Endothelial cell of umbilical vein (primary cell): ENCODE measurements around the gene RIOK2. TPM values are rescaled to one million over a fixed set of nuclear protein-coding genes. Genes with fewer than 3 reads are reported as not detected.
"Not testable (repeated sequence)": the region's sequence is repeated elsewhere in the genome, so short reads cannot be mapped to it uniquely, and the experiment has no call there.

Experiments
- BruUV-seq: library from RNA; stranded (reverse); fragments of 400-500 nt; replicated peaks from 2 replicates; lab custom pipeline; 2021; lab: Mats Ljungman, UMichigan
- CTCF ChIA-PET: fragments of 300-600, 350-600 bp; sonication (Branson Sonifier 250); formaldehyde crosslinking; loops from one replicate; lab custom pipeline; 2021; ENCODE audit warnings: antibody characterized with exemption, inconsistent platforms; lab: Charles Lee
- POLR2A ChIA-PET: fragments of 300-600, 350-600 bp; sonication (Branson Sonifier 250); formaldehyde crosslinking; loops from one replicate; lab custom pipeline; 2021; ENCODE audit warnings: antibody characterized with exemption, inconsistent platforms; lab: Charles Lee
- DNase-seq: peaks from one replicate; pipeline ENCODE4 v3.0.0-alpha.2; 2011; ENCODE audit warnings: low read depth, low spot score
- FAIRE-seq: peaks from 2 replicates; lab custom pipeline; 2011; peaks lifted over from hg19 to GRCh38; lab: Jason Lieb, UNC
- H2AFZ ChIP-seq: 2 replicates; pipeline ENCODE4 v1.6.0; 2012; ENCODE audit warnings: low read depth, low read length, control low read depth, inconsistent platforms
- H3K27ac ChIP-seq: 2 replicates; pipeline ENCODE4 v1.5.1; 2011; ENCODE audit warnings: low read depth, mild to moderate bottlenecking, control low read depth, low read length, moderate library complexity; ENCODE audit not compliant: insufficient read depth
- H3K27me3 ChIP-seq, 2 experiments: 2 replicates each; pipeline versions ENCODE4 v1.6.0 to v1.6.1; 2011; ENCODE audit warnings: low read length in 2 of 2, mixed read lengths in 1 of 2; ENCODE audit not compliant: control insufficient read depth in 2 of 2, insufficient read depth in 2 of 2
- H3K36me3 ChIP-seq, 2 experiments: 2 replicates in 1 of 2; 3 replicates in 1 of 2; pipeline ENCODE4 v1.5.1; 2011; ENCODE audit warnings: low read length in 2 of 2, mild to moderate bottlenecking in 1 of 2, moderate library complexity in 1 of 2; ENCODE audit not compliant: control insufficient read depth in 2 of 2, insufficient read depth in 2 of 2; ENCODE audit errors: extremely low read depth in 1 of 2
- H3K4me1 ChIP-seq: 3 replicates; pipeline ENCODE4 v1.5.1; 2011; ENCODE audit warnings: mild to moderate bottlenecking, low read length; ENCODE audit not compliant: control insufficient read depth, insufficient read depth; ENCODE audit errors: extremely low read depth
- H3K4me2 ChIP-seq: 2 replicates; pipeline ENCODE4 v1.6.1; 2011; ENCODE audit warnings: low read length, control low read depth, mixed read lengths; ENCODE audit not compliant: insufficient read depth
- H3K4me3 ChIP-seq, 3 experiments: fragments of 200-600 bp in 1 of 3; sonication (generic), shearing (Covaris generic) in 1 of 3; replicated peaks in 1 of 3; 2 replicates each; pipeline ENCODE4 v1.5.1; 2011 to 2016; ENCODE audit warnings: control low read depth in 3 of 3, low read length in 3 of 3, mild to moderate bottlenecking in 2 of 3, inconsistent platforms in 1 of 3, low read depth in 1 of 3, moderate library complexity in 1 of 3; ENCODE audit not compliant: insufficient read depth in 1 of 3
- H3K79me2 ChIP-seq: 2 replicates; pipeline ENCODE4 v1.6.0; 2012; ENCODE audit warnings: low read length, inconsistent platforms; ENCODE audit not compliant: control insufficient read depth, insufficient read depth
- H3K9ac ChIP-seq: replicated peaks from 2 replicates; pipeline ENCODE3; 2011; ENCODE audit warnings: low read length, control low read depth; ENCODE audit not compliant: insufficient read depth; ENCODE audit errors: extremely low read depth
- H3K9me1 ChIP-seq: replicated peaks from 3 replicates; pipeline ENCODE4 v1.6.0; 2011; ENCODE audit warnings: mild to moderate bottlenecking, low read length; ENCODE audit not compliant: control insufficient read depth, insufficient read depth; ENCODE audit errors: extremely low read depth
- H3K9me3 ChIP-seq: replicated peaks from 2 replicates; pipeline ENCODE4 v1.5.1; 2012; ENCODE audit warnings: low read length, inconsistent platforms; ENCODE audit not compliant: control insufficient read depth, insufficient read depth
- H4K20me1 ChIP-seq: replicated peaks from 2 replicates; pipeline ENCODE3; 2011; ENCODE audit warnings: mild to moderate bottlenecking, low read length; ENCODE audit not compliant: control insufficient read depth, insufficient read depth; ENCODE audit errors: extremely low read depth
- EZH2 ChIP-seq: IDR thresholded peaks from 2 replicates; pipeline ENCODE4 v1.6.1; 2012; ENCODE audit warnings: borderline replicate concordance, low read depth, mild to moderate bottlenecking, moderate library complexity, low read length, inconsistent platforms; ENCODE audit not compliant: severe bottlenecking
- FOS ChIP-seq: IDR thresholded peaks from 2 replicates; pipeline ENCODE4 v1.6.1; 2011; ENCODE audit warnings: mild to moderate bottlenecking, low read length, moderate library complexity, borderline replicate concordance; ENCODE audit not compliant: insufficient read depth
- GATA2 ChIP-seq: IDR thresholded peaks from 2 replicates; pipeline ENCODE4 v1.7.0; 2011; ENCODE audit warnings: low read depth, mild to moderate bottlenecking, moderate library complexity, mixed read lengths, low read length; ENCODE audit not compliant: insufficient read length, insufficient read depth
- JUN ChIP-seq: IDR thresholded peaks from 2 replicates; pipeline ENCODE4 v1.6.1; 2011; ENCODE audit warnings: borderline replicate concordance, low read depth; ENCODE audit not compliant: insufficient read length, insufficient read depth
- MYC ChIP-seq: IDR thresholded peaks from one replicate; pipeline ENCODE4 v1.6.1; 2011; ENCODE audit warnings: mild to moderate bottlenecking, low read depth, low read length
- POLR2A ChIP-seq: IDR thresholded peaks from 2 replicates; pipeline ENCODE4 v1.6.1; 2012; ENCODE audit warnings: low read depth, mild to moderate bottlenecking, control low read depth, low read length
- dilution Hi-C: fragments of 300-500 bp; cut with MboI; formaldehyde crosslinking; loops from one replicate; pipeline ENCODE4 v1.15.0; 2019; ENCODE audit warnings: low sequenced_read_pairs; ENCODE audit not compliant: extremely low pct_ligation_motif_present
- intact Hi-C: fragments of 100-400 bp; cut with micrococcal nuclease; formaldehyde crosslinking; loops from one replicate; pipeline ENCODE4 v1.10.0; 2022
- polyA plus RNA-seq, 4 experiments: library from polyadenylated mRNA; depleted of rRNA in 3 of 4; stranded (reverse) in 3 of 4; unstranded in 1 of 4; fragments of >200 nt; gene quantifications; 2 replicates each; pipeline versions ENCODE4 v1.2.1 to v1.2.3, GENCODE V29; 2011 to 2012; ENCODE audit warnings: missing spikeins in 1 of 4
- total RNA-seq: library from RNA; stranded (reverse); gene quantifications from 2 replicates; pipeline ENCODE4 v1.2.3, GENCODE V29; 2021
- TF ChIP-seq, protein P1 (sequence below), 2 donors: IDR thresholded peaks; 1 replicate in 1 of 2; 2 replicates in 1 of 2; pipeline ENCODE4 v1.5.1; 2011; ENCODE audit warnings: low read length in 2 of 2, mild to moderate bottlenecking in 2 of 2, moderate library complexity in 2 of 2, control low read depth in 1 of 2, inconsistent platforms in 1 of 2, low read depth in 1 of 2; ENCODE audit not compliant: insufficient read depth in 1 of 2; ENCODE audit errors: extremely low read depth in 1 of 2

Gene RIOK2
- total and polyA plus RNA-seq, 2 donors (not counting 3 experiments of a cell fraction or from before 2014, with no cell fraction given), result 3.5 to 25.4 TPM

GRCh38 chr5:97181856-97182545 is 1.0 kb downstream of the RIOK2 start:
- peaks cover 11 to 13% of the 10 kb centered on the region in 2 experiments for H3K36me3 ChIP-seq
- H3K4me1 ChIP-seq, result peaks cover 15% of the 10 kb centered on the region
- peaks cover 25% of the 10 kb centered on the region for H3K79me2 ChIP-seq
- dilution Hi-C loops (no loop called here), intact Hi-C loops (loop anchor here (2.0 to 10.0 kb wide), 5 partner anchors 305 to 1853 kb away; partner anchors contain the start of gene ERAP2)
- H3K9ac ChIP-seq, result peak overlapping the region; percentile 85
- ChIA-PET POLR2A (interaction anchor here (0.8 kb wide), 1 partner anchor 54 kb away, joined by 3 read pairs; no protein-coding TSS in a partner anchor), CTCF (interaction anchor here (0.9 to 2.2 kb wide), 4 partner anchors 49 to 1614 kb away, joined by 4 to 8 read pairs (median 5); no protein-coding TSS in a partner anchor)
- no peaks in the 10 kb centered on the region for H4K20me1 ChIP-seq
- BruUV-seq, result no TSS peak
- H3K9me3 ChIP-seq, result no peaks in the 10 kb centered on the region
- TF ChIP-seq POLR2A (no peak), FOS (peak; percentile 14), EZH2 (no peak), GATA2 (no peak), JUN (no peak), MYC (no peak)
- TF ChIP-seq, protein P1, sequence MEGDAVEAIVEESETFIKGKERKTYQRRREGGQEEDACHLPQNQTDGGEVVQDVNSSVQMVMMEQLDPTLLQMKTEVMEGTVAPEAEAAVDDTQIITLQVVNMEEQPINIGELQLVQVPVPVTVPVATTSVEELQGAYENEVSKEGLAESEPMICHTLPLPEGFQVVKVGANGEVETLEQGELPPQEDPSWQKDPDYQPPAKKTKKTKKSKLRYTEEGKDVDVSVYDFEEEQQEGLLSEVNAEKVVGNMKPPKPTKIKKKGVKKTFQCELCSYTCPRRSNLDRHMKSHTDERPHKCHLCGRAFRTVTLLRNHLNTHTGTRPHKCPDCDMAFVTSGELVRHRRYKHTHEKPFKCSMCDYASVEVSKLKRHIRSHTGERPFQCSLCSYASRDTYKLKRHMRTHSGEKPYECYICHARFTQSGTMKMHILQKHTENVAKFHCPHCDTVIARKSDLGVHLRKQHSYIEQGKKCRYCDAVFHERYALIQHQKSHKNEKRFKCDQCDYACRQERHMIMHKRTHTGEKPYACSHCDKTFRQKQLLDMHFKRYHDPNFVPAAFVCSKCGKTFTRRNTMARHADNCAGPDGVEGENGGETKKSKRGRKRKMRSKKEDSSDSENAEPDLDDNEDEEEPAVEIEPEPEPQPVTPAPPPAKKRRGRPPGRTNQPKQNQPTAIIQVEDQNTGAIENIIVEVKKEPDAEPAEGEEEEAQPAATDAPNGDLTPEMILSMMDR (IDR thresholded peaks at IDR 0.05; ENCODE audit: extremely low read depth in 1 of 2, insufficient read depth in 1 of 2, low read depth in 1 of 2, low read length in 2 of 2), result no peak
- H3K27me3 ChIP-seq, result no peaks in the 10 kb centered on the region
- peak overlapping the region; percentile 83 to 97 (median 91) for H3K4me3 ChIP-seq
- DNase-seq, result peak; percentile 2
- H2AFZ ChIP-seq, result no peak overlapping the region
- H3K27ac ChIP-seq, result peak overlapping the region; percentile 85
- H3K4me2 ChIP-seq, result peak overlapping the region; percentile 94
- no peaks in the 10 kb centered on the region for H3K9me1 ChIP-seq
- FAIRE-seq, result no peak

DNA sequence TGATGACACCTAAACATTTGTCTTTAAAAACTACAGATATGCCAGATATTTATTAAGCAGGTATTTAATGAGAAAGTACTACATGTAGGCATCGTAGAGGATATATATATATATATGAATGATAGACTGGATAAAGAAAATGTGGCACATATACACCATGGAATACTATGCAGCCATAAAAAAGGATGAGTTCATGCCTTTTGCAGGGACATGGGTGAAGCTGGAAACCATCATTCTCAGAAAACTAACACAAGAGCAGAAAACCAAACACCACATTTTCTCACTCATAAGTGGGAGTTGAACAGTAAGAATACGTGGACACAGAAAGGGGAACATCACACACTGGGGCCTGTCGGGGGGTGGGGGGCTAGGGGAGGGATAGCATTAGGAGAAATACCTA is 3.6 kb downstream of the RIOK2 start:
- POLR2A ChIA-PET, dilution Hi-C loops, H3K9ac ChIP-seq, H3K9me1 ChIP-seq, H2AFZ ChIP-seq, BruUV-seq, H3K4me2 ChIP-seq, H4K20me1 ChIP-seq, H3K9me3 ChIP-seq, H3K4me3 ChIP-seq, H3K27ac ChIP-seq, H3K27me3 ChIP-seq, DNase-seq, FAIRE-seq, intact Hi-C loops: not testable (repeated sequence)
- CTCF ChIA-PET, result interaction anchor here (1.6 kb wide), 1 partner anchor 10 kb away, joined by 4 read pairs; no protein-coding TSS in a partner anchor
- Histone ChIP-seq H3K4me1 (peaks cover 15% of the 10 kb centered on the region), H3K79me2 (peaks cover 25% of the 10 kb centered on the region), H3K36me3 (peaks cover 14 to 26% of the 10 kb centered on the region in 2 experiments)
